ENCODE measurements around the gene NCF4. TPM values are rescaled to one million over a fixed set of nuclear protein-coding genes. Genes with fewer than 3 reads are reported as not detected.
A peak's percentile ranks its signal among the peaks of the same experiment; 100 is the strongest.

Gene NCF4
- total RNA-seq, 6 experiments from 2014 or later, result not detected

DNA sequence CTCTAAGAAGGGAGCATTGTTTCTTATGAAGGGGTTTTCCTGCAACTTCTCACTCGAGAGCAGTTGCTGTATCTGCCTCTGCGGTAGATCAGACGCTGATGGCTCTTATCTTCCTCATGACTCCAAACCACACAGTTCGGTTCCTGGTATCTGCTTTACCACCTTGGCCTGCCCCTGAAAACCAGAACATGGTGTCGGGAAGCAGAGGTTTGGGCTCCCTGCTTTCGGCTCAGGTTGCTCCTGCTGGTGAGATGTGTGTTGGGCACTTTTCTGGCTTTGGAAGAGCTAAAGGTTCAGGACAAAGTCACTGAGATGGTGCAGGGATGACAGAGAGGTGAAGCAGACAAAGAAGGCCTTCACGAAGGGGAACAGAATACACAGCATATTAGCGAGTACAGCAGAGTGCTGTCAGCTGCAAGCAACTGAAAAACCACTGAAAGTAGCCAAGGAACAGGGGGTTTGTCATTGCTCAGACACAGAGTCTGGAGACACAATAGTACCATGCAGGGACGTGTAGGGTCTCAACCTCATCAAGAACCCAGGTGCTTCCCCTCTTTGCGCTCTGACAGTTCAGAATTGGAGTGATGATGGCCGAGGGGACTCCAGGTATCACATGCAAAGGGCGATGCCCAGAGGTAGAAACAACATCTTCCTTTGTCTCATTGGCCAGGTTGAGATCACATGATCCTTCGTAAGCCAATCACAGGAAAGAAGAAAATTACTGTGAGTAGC, 40.8 kb downstream of the NCF4 start:
- peaks cover 37% of the 10 kb centered on the region for H3K27me3 Mint-ChIP-seq (ENCODE audit: insufficient read depth)

DNA sequence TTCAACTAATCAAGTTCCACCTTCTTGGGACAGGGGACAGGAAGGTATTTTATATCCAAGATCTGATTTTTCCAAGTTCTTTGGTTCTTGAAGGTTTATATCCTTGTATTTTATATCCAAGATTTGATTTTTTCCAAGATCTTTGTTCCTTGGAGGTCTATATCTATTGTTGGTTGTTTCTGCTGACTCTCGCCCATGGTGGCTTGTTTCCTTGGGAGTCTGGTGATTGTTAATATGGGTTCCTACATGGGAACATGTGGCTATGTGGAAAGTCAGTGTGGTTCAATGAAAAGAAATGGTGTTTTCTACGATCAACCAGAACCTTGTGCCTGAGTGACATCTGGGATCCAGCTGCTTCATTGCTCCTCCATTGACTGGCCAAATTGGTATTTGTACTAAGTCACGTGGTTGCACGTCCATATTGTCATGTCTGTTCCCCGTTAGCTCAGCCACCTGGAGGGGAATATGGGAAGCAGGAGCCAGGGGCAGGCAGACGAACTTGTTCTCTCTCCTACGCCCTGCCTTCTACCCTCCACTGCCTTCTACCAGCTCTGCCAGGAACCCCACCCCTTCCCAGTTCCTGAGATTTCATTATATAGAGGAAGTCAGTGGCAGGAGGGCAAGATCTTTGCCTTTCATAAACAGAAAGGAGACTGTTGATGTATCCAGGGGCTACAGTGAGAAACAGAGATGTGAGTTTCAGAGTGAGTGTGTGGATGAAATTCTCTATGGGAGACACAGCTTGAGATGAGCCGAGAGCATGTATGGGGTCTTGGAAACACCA, 41.5 kb downstream of the NCF4 start:
- no peaks in the 10 kb centered on the region for H3K36me3 Mint-ChIP-seq (ENCODE audit: low read depth)
- H3K9me3 Mint-ChIP-seq, result peaks cover 11% of the 10 kb centered on the region; the same call in 1 of the 2 replicates
- no peak overlapping the region for H3K27ac Mint-ChIP-seq
- TF ChIP-seq, protein P1, sequence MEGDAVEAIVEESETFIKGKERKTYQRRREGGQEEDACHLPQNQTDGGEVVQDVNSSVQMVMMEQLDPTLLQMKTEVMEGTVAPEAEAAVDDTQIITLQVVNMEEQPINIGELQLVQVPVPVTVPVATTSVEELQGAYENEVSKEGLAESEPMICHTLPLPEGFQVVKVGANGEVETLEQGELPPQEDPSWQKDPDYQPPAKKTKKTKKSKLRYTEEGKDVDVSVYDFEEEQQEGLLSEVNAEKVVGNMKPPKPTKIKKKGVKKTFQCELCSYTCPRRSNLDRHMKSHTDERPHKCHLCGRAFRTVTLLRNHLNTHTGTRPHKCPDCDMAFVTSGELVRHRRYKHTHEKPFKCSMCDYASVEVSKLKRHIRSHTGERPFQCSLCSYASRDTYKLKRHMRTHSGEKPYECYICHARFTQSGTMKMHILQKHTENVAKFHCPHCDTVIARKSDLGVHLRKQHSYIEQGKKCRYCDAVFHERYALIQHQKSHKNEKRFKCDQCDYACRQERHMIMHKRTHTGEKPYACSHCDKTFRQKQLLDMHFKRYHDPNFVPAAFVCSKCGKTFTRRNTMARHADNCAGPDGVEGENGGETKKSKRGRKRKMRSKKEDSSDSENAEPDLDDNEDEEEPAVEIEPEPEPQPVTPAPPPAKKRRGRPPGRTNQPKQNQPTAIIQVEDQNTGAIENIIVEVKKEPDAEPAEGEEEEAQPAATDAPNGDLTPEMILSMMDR (IDR thresholded peaks at IDR 0.05), result no peak
- H3K27me3 Mint-ChIP-seq (ENCODE audit: insufficient read depth), result peaks cover 34% of the 10 kb centered on the region
- H3K4me1 Mint-ChIP-seq (ENCODE audit: low read depth), result no peaks in the 10 kb centered on the region
- no peak overlapping the region for H3K4me3 Mint-ChIP-seq
- DNase-seq, result no peak

More for the DNA sequence above, 40.8 kb downstream of the NCF4 start:
- TF ChIP-seq, protein P1 (IDR thresholded peaks at IDR 0.05), result no peak
- H3K4me1 Mint-ChIP-seq (ENCODE audit: low read depth), result no peaks in the 10 kb centered on the region
- no peak overlapping the region for H3K4me3 Mint-ChIP-seq
- no peak for DNase-seq
- no peaks in the 10 kb centered on the region for H3K36me3 Mint-ChIP-seq (ENCODE audit: low read depth)
- peaks cover 11% of the 10 kb centered on the region; the same call in 1 of the 2 replicates for H3K9me3 Mint-ChIP-seq
- H3K27ac Mint-ChIP-seq, result no peak overlapping the region

DNA sequence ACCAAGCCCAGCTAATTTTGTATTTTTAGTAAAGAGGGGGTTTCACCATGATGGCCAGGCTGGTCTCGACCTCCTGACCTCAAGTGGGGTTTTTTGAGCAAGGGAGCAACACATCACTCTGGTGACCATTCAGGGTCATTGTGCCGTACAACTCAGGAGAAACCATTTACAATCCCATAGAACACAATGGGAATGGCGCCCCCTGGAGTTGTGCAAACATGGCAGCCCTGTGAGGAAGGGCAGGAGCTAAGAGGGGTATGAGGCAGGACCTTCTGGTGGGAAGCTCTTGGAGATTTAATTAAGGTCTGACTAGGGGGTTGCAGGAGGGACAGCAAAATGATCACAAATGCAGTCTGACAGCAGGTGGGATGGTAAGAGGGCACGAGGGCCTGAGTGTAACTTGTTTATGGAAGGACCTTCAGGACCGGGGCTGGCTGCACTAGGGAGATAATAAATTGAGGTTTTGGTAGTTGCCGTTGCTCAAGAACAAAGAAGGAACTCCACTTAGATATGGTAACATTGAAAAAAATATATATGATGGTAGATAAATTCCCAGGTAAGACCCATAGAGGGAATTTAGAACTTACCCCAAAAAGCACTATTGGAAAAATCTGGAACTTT, 43.6 kb downstream of the NCF4 start:
- Mint-ChIP-seq H3K36me3 (ENCODE audit: low read depth) (no peaks in the 10 kb centered on the region), H3K4me1 (ENCODE audit: low read depth) (no peaks in the 10 kb centered on the region), H3K4me3 (no peak overlapping the region), H3K27me3 (ENCODE audit: insufficient read depth) (peaks cover 30% of the 10 kb centered on the region), H3K27ac (no peak overlapping the region), H3K9me3 (peaks cover 11% of the 10 kb centered on the region; the same call in 1 of the 2 replicates)
- TF ChIP-seq, protein P1 (IDR thresholded peaks at IDR 0.05), result peak; percentile 48
- DNase-seq, result no peak

DNA sequence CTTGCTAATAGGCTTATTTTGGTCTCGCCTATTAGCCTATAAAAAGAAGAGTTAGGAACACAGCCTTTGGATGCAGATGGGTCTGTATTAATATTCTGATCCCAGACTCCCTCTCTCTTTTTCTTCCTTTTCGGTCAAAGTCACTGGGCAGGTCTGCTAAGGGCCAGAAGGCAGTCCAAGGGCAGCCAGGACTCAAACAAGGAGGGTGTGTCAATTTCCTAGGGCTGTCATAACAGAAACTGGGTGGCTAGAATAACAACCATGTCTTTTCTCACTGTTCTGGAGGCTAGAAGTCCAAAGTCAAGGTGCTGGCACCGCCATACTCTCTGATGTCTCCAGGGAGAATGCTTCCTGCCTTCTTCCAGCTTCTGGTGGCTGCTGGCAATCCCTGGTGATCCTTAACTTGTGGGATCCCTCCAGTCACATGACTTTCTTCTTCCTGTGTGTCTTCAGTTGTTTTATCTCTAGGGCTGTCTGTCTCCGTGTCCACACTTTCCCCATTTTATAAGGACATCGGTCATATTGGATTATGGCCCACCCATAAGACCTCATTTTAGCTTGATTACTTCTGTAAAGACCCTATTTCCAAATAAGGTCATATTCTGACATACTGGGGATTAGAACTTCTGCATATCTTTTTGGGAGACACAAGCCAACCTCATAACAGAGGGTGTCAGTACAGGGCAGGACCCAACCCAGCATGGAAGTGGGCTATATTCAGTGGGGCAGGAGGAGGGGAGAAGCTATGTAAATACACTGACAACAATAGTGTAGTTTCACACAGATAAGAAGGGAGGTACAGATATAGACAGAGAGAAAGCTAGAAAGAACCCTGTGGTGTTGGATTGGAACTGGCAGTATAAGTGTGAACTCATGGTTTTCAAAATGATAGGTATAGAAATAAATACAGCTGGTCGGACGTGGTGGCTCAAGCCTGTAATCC, 46.7 kb downstream of the NCF4 start:
- TF ChIP-seq, protein P1 (IDR thresholded peaks at IDR 0.05), result no peak
- no peaks in the 10 kb centered on the region for H3K36me3 Mint-ChIP-seq (ENCODE audit: low read depth)
- no peak for DNase-seq

DNA sequence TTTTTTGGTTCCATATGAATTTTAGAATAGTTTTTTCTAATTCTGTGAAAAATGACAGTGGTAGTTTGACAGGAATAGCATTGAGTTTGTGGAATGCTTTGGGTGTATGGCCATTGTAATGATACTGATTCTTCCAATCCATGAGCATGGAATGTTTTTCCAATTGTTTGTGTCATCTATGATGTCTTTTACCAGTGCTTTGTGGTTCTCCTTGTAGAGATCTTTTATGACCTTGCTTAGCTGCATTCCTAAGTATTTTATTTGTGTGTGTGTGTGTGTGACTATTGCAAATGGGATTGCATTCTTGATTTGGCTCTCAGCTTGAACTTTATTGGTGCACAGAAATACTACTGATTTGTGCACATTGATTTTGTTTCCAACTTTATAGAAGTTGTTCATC, 49.7 kb downstream of the NCF4 start:
- Mint-ChIP-seq H3K27me3 (ENCODE audit: insufficient read depth) (peaks cover 18% of the 10 kb centered on the region), H3K4me1 (ENCODE audit: low read depth) (peaks cover 38% of the 10 kb centered on the region), H3K9me3 (no peaks in the 10 kb centered on the region), H3K27ac (no peak overlapping the region), H3K4me3 (no peak overlapping the region; the same call in 1 of the 2 replicates), H3K36me3 (ENCODE audit: low read depth) (no peaks in the 10 kb centered on the region)
- TF ChIP-seq, protein P1 (IDR thresholded peaks at IDR 0.05), result no peak
- peak; percentile 22 for DNase-seq

More for the DNA sequence above, 46.7 kb downstream of the NCF4 start:
- Mint-ChIP-seq H3K4me1 (ENCODE audit: low read depth) (peaks cover 23% of the 10 kb centered on the region), H3K9me3 (0 out of 2 replicates have a peak, but pooled peaks cover 4% of the 10 kb centered on the region), H3K27me3 (ENCODE audit: insufficient read depth) (peaks cover 22% of the 10 kb centered on the region), H3K27ac (no peak overlapping the region), H3K4me3 (no peak overlapping the region)

Measured in HFFc6 (cell line).